CD4-positive, alpha-beta T cell treated with Interleukin-15 for 4 hours (primary cell): ENCODE results near the gene RFTN2.

Experiments used
- DNase-seq: peaks from one replicate; pipeline ENCODE4 v3.0.0-alpha.2; 2020; ENCODE audit warnings: low spot score

Gene RFTN2

DNA sequence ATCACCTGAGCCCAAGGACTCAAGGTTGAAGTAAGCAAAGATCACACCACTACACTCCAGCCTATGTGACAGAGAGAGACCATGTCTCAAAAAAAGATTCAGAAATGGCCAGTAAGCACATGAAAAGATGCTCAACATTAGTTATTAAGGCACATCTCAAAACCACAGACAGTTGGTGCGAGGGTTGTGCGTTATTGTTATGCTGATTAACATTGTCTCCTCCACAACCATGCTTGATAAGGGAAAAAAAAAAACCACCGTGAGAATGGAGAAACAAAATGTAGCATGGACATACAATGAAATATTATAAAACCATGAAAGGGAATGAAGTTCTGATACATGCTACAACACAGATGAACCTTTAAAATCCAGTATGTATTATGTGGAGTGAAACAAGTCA, 132.2 kb downstream of the RFTN2 start:
- no peak for DNase-seq

DNA sequence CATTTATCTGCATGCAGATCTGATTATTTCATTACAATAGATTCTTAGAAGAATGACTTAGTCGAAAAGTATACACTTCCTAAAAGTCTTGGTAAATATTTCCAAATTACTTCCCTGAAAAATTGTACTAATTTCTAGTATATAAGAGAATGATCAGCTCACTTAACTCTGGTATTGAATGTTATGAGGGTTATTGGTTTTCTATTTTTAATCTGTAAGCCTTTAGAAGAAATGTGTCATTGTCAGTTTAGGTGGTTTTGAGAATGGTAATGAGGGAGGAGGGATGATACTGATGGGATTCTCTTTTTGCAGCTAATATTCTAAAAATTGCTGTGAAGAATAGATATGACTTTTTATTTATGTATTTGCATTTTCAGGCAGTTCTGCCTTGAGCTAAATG, 135.7 kb downstream of the RFTN2 start:
- DNase-seq = no peak

DNA sequence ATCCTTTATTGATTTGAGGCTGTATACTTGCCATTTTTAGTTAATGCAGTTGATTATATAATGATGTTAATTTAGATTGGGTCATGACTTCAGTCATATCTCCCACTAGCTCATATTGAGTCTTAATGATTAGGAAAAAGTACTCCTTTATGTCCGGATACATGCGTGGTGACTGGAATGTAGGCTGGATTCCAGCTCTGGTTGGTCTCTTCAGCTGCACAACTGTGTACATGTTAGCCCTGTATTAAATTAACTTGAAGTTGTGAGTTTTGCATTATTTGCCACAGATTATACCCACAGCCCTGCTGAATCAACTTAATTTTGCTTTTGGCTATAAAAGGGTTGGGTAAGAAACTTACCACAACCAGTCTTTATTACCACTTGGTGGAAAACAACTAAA, 137.0 kb downstream of the RFTN2 start:
- DNase-seq = no peak
